ENCODE results near the gene TP53I13. TPM values are rescaled to one million over a fixed set of nuclear protein-coding genes. Genes with fewer than 3 reads are reported as not detected.

TP53I13 gene
- total and polyA plus RNA-seq, 11 donors = 23.8 to 93.0 (median 42.7) TPM

DNA sequence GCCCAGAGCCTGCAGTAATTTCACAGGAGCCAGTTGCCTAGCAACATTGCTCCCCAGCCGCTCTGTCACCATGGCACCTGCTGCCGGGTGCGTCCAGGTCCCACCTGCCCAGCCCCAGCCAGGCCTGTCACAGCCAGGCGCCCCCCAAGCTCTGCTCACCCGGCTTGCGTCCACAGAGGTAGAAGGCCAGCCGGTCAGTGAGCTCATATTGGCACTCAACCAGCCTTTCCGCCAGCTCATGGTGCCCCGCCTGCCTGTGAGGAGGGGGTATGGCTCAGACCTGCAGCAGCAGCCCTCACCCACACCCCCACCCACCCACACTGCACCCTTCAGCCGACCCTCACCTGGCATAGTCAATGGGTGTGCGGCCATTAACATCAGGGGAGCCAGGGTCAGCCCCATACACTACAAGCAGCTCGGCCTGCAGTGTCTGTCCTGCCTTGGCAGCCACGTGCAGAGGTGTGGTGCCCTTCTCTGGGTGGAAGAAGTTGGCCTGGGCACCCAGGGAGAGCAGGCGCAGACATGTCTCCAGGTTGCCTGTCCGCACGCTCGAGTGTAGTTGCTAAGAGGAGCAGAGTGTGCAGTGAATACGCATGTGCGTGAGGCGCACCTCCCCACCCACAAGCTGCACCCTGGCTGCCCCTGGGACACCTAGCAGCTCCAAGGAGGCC lies 13.2 kb downstream of the TP53I13 start:
- WGBS, 4 donors = 73 to 92% (median 91%) methylated on average over 2 to 20 of the region's 20 CpGs
- peaks cover 0 to 58% (median 32%) of the 10 kb centered on the region in 12 donors for H3K4me1 ChIP-seq
- TF ChIP-seq, protein P1, sequence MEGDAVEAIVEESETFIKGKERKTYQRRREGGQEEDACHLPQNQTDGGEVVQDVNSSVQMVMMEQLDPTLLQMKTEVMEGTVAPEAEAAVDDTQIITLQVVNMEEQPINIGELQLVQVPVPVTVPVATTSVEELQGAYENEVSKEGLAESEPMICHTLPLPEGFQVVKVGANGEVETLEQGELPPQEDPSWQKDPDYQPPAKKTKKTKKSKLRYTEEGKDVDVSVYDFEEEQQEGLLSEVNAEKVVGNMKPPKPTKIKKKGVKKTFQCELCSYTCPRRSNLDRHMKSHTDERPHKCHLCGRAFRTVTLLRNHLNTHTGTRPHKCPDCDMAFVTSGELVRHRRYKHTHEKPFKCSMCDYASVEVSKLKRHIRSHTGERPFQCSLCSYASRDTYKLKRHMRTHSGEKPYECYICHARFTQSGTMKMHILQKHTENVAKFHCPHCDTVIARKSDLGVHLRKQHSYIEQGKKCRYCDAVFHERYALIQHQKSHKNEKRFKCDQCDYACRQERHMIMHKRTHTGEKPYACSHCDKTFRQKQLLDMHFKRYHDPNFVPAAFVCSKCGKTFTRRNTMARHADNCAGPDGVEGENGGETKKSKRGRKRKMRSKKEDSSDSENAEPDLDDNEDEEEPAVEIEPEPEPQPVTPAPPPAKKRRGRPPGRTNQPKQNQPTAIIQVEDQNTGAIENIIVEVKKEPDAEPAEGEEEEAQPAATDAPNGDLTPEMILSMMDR (IDR thresholded peaks at IDR 0.05) = no peak
- TF ChIP-seq POLR2A (IDR thresholded peaks at IDR 0.05) = no peak
- peaks cover 0 to 65% (median 56%) of the 10 kb centered on the region in 9 donors for H3K36me3 ChIP-seq
- ATAC-seq (no peak), DNase-seq (peak in 4 of 5 donors; percentile 6 to 51 (median 26))
- H3K4me3 ChIP-seq = no peak overlapping the region
- intact Hi-C loops (cut with DNase I) = loop anchor here in 5 of 10 donors (5.0 to 10.0 kb wide), 7 partner anchors 36 to 513 kb away; partner anchors contain the start of genes CORO6 (in 1 of the 5) and SSH2 (in 1 of the 5)
- H3K27me3 ChIP-seq = no peaks in the 10 kb centered on the region
- no peaks in the 10 kb centered on the region for H3K9me3 ChIP-seq
- no peak overlapping the region for H3K27ac ChIP-seq

DNA sequence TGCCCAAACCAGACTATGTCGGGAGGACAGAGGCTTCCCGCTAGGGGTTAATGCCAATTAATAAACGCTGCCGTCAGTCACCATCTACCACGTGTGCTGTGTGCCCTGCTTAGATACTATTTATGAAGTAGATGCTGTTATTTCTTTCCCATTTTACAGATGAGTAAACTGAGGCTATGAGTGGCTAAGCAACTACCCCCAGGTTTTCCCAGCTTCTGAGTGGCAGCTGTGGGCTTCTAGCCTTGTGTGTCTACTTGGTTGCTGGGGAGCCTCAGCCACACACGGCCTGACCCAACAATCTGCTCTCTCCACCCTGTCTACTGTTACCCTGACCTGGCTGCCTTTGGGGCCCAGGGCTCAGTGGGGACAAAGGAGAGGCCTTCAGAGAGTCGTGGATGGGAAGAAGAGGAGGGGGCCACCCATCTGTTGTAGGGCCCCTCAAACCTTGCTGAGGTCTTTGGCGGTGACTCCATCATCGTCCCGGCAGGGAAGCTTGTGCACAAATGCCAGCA lies 13.8 kb downstream of the TP53I13 start:
- WGBS, 4 donors = 80 to 87% (median 83%) methylated on average over 10 of the region's 10 CpGs
- Histone ChIP-seq H3K4me3 (no peak overlapping the region), H3K27ac (peak overlapping the region in 2 of 12 donors; percentile 2 to 22), H3K9me3 (no peaks in the 10 kb centered on the region), H3K27me3 (no peaks in the 10 kb centered on the region), H3K4me1 (peaks cover 0 to 64% (median 38%) of the 10 kb centered on the region in 12 donors), H3K36me3 (peaks cover 0 to 59% (median 50%) of the 10 kb centered on the region in 9 donors)
- ATAC-seq (no peak), DNase-seq (peak in 2 of 5 donors; percentile 9 to 20)
- TF ChIP-seq, protein P1 (IDR thresholded peaks at IDR 0.05) = no peak
- no peak for TF ChIP-seq POLR2A (IDR thresholded peaks at IDR 0.05)
- intact Hi-C loops (cut with DNase I) = loop anchor here in 5 of 10 donors (5.0 to 10.0 kb wide), 7 partner anchors 35 to 512 kb away; partner anchors contain the start of genes CORO6 (in 1 of the 5) and SSH2 (in 1 of the 5)

DNA sequence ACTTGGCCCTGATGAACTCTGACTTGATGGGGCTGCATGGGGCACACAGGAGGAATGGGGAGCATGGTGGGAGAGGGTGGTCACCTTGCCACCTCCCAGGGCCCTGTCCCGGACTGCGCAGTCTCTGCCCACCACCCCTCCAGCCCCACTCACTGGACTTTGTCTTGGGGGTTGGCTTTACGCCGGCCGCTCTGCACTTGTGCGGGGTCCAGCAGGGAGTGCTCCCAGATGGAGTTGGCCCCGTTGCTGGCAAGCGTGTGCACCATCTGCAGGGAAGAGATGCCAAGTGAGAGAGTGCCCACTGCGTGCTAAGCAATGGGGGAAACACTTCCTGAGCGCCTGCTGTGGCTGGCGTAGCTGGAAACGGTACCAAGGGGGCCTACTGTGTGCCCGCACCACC lies 14.3 kb downstream of the TP53I13 start:
- intact Hi-C loops (cut with DNase I) = loop anchor here in 5 of 10 donors (5.0 to 10.0 kb wide), 7 partner anchors 35 to 512 kb away; partner anchors contain the start of genes CORO6 (in 1 of the 5) and SSH2 (in 1 of the 5)
- no peaks in the 10 kb centered on the region for H3K27me3 ChIP-seq
- no peak for ATAC-seq
- no peaks in the 10 kb centered on the region for H3K9me3 ChIP-seq
- H3K36me3 ChIP-seq = peaks cover 0 to 54% (median 46%) of the 10 kb centered on the region in 9 donors
- TF ChIP-seq, protein P1 (IDR thresholded peaks at IDR 0.05) = no peak
- no peak for TF ChIP-seq POLR2A (IDR thresholded peaks at IDR 0.05)
- peak in 2 of 5 donors; percentile 18 to 23 for DNase-seq
- H3K4me3 ChIP-seq = no peak overlapping the region
- H3K27ac ChIP-seq = peak overlapping the region in 2 of 12 donors; percentile 2 to 22
- 93 to 95% (median 93%) methylated on average over 10 to 13 of the region's 13 CpGs for whole genome bisulfite sequencing, 4 donors
- H3K4me1 ChIP-seq = peaks cover 0 to 68% (median 42%) of the 10 kb centered on the region in 12 donors
